Endothelial cell of hepatic sinusoid (primary cell): ENCODE results near the gene RANBP1.
"Not testable (repeated sequence)": the region's sequence is repeated elsewhere in the genome, so short reads cannot be mapped to it uniquely, and the experiment has no call there.

Experiments
- in situ Hi-C: cut with HindIII; loops from 2 replicates; pipeline ENCODE4 v1.10.0; 2017; ENCODE audit warnings: low sequenced_read_pairs

The RANBP1 gene

DNA sequence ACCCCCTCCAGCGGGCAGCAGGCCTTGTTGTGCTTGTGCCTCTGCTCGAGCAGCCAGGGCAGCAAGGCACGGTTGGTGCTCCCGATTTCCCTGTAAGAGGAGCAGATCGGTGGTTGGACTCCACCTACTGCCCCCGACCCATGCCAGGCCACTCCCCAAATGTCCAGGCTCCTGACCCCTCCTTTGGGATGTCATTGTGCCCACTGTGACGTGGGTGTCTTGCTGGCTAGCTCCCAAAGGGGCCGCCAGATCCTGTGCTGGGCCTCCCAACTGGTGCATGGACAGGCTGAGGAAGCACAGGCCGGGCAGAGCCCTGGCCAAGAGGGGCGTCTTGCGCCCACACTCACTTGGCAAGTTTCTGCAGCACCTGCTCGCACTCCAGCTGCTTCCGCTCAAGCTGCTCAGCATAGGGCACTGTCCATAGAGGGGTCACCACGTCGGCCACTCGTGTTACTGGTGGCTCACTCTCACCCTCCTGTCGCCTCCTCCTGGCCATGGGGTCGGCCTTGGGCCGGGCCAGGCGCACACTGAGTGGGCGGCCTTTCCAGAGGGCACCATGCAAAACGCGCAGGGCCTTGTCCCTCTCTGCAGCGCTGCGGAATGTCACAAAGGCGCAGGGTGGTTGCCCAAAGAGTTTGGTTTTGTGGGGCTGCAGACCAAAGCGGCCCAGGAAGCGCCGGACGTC, at the start of gene RANBP1:
RANBP1 (plus strand) TSS at position 414 of the 685 bp plus-strand sequence; CDS start at position 495, 81 bp downstream.
- in situ Hi-C loops: loop anchor here (5.0 kb wide), 1 partner anchor 164 kb away; no protein-coding TSS in a partner anchor

DNA sequence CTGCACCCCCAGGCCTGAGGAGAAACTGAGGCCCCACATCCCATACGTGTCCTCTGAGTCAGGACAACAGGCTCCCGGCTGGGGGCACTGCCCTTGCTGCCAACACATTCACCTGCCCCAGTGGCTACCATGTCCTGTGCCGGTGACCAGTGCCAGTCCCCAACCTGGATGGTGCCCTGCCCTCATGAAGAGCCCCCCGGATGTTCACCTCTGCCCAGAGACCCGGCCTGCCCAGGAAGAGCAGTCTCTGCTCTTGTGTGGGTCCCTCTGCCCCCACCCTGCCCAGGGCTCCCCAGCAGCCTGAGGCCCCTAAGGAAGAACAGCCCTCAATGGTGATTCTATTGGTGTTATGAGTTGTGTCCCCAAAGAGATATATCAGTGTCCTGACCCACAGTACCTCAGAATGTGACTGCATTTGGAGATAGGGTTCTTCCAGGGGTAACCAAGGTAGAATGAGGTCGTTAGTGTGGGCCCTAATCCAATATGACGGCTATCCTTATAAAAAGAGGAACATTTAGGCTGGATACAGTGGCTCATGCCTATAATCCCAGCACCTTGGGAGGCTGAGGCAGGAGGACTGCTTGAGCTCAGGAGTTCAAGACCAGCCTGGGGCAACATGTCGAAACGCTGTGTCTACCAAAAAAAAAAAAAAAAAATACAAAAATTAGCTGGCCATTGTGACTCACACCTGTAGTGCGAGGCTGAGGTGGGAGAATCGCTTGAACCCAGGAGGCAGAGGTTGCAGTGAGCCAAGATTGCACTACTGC, 49.1 kb upstream of the RANBP1 start:
- in situ Hi-C loops: no loop called here

DNA sequence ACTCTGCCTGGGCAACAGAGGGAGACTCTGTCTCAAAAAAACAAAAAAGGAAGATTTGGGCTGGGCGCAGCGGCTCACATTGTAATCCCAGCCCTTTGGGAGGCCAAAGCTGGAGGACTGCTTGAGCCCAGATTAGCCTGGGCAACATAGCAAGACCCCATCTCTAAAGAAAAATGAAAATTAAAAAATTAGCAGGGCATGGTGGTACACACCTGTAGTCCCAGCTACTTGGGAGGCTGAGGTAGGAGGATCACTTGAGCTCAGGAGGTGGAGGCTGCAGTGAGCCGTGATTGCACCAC, 48.6 kb upstream of the RANBP1 start:
- in situ Hi-C loops: not testable (repeated sequence)

DNA sequence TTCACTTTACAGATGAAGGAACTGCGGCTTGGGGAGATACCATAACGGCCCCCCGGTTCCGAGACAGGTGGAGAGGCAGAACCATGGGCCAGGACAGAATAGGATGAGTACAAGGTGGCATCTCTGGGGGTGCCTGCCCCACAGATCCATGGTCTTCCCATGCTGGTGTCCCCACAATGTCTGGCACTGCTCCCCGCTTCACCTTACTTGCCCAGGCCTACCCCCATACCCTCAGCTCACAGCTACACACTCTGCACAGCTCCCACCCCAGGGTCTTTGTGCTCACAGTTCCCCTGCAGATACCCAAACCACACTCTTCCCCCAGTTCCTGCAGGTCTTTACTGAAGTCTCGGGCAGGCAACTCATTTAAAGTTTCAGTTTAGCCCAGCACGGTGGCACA, 47.3 kb upstream of the RANBP1 start:
- in situ Hi-C loops: no loop called here

DNA sequence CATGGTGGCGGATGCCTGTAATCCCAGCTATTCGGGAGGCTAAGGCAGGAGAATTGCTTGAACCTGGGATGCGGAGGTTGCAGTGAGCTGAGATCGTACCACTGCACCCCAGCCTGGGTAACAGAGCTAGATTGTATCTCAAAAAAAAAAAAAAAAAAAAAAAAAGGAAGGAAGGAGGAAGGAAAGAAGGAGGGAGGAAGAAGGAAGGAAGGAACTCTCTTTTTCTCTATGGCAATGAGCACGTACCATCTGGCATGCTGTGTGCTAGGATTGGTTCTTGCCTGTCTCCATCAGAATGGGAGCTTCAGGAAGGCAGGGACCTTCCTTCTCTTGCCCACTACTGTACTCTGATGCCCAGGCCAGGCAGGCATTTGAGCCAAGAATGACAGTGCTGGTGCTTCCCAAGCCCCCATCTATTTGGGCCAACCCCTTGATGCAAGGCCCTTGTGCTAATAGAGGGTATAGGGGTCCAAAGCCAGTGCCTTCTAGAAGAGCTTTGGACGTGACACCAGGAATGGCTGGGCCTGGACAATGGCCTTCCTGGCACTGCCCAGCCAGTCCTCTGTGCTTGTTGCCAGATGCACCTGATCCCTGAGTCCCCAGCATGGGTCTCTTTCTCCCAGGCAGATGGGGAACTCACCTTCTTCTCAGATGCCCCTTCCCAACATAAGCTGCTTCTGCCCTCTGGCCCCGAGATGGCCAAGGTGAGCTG, 46.4 kb upstream of the RANBP1 start:
- in situ Hi-C loops: no loop called here

DNA sequence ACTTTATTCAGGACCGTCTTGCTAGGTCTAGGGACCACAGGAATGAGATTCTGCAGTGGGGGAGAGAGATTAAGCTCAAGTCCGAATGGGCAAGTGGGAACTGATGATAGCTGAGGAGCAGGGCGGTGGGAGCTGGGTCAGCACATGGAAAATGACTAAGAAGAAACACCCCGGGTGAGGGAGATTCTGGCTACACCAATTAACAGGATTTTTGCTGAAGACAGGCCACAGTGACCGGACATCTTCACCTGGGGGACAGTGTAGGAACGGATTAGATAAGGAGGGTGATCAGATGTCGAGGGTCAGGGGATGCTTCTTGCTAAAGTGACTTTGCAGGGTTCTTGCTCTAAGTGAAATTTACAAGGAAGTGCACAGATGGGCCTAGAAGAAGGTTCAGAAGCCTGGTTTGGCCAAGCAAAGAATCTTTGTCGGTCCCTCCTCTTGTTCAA, 44.4 kb upstream of the RANBP1 start:
- in situ Hi-C loops: no loop called here

DNA sequence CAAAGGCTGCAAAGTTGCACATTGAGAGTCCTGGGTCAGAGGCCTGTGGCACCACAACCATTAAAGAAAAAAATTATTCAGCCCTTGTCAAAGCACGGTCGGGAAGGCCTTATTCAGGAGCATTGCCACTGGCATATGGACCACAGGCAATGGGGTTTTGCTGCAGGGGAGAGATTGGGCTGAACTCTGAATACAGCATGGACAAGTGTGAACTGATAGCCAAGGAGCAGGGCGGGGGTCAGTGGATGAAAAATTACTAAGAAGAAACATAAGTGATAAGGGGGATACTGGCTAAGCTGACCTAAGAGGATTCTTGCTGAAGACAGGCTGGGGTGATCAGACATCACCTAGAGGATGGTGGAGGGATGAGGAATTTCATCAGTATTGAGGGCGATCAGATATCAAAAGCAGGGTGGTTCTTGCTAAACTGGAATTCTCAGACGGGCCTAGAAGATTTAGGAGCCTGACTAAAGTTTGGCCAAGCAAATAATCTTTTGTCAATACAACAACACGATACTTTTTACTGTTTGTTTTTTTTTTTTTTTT, 39.2 kb upstream of the RANBP1 start:
- in situ Hi-C loops: no loop called here

DNA sequence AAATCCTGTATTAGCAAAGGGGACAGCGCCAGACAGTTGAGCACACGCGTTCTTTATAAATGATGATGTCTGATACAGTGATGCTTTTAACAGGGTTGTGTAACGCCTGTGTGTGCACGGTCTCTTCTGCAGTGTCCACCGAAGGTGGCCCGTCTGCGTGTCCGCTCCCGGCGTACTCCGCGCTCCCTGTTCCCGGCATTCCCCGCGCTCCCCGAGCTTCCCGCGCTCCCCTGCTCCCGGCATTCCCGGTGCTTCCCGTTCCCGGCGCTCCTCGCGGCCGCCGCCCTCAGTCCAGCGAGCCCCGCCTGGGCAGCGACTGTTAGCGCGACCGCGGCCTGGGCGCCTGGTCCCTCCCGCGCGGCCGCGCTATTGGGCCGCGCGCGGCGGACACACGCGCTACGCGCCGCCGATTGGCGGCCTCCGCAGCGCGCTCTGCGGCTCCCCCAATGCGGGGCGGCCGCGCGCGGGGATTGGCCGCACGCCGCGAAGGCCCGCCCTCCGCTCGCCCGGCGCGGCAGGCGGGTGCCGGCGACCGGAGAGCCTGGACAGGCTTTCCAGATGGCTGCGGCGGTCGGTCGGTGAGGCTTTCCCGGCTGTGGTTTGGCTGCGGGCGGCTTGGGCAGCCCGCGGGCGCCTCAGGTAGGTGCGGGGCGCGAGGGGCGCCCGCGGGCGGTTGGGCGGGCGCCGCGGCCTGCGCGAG, 36.0 kb upstream of the RANBP1 start, which contains the start of gene DGCR8:
DGCR8 (plus strand) TSS at position 497 of the 700 bp plus-strand sequence. CDS start 5,723 bp downstream, outside the sequence.
- in situ Hi-C loops: no loop called here

DNA sequence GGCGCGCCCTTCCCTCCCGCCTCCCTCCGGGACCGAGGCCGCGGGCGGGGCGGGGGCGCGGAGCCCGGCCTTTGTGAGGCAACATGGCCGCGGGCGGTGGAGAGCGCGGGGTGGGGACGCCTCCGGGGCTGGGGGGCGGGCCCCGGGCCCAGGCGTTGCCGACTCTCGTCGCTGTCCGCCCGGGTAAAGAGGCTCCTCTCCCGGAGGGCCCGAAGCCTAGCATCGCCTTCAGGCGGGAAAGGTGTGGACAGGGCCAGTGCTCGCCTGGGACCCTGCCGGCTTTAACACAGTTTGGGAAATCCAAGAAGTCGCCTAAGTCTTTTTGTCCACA, 35.5 kb upstream of the RANBP1 start:
- in situ Hi-C loops: no loop called here

DNA sequence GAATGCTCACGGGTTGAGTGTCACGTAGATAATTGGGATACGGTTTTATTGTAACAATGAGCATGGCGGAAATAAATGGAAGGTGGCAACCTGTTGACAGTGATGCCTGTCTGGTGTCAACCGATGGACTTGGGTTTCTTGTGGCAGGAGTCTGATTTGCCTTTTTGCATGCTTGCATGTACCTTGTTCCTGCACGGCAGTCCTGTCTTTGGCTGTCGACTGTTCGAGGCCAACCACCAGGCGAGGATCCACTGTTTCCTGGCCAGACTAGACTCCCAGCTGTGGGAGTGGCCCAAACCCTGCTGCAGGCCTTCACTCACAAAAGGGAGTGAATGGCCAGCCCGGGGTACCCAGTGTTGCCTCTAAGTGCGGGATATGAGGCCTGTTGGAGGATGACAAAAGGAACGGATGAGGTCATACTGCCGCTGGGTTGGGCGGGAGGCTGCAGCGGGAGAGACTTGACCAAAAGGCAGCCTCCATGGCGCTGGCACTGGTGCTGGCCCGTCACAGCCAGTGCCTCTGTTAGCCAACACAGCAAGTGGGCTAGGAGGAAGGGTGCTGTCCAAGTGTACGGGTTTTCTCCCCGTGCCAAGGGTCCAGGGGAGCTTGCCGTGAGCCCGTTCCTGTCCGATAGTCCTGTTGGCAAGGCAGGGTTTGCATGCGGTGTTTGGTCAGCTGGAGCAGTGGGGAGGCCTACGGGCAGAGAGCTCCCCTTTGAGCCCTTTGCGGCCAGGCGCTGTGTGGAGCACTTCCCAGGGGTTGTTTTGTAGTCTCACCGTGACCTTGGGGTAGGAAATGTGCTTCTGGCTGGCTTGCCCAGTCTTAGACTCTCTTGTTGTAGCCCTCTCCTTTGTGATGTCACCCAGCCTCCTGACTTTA, 34.9 kb upstream of the RANBP1 start:
- in situ Hi-C loops: no loop called here

DNA sequence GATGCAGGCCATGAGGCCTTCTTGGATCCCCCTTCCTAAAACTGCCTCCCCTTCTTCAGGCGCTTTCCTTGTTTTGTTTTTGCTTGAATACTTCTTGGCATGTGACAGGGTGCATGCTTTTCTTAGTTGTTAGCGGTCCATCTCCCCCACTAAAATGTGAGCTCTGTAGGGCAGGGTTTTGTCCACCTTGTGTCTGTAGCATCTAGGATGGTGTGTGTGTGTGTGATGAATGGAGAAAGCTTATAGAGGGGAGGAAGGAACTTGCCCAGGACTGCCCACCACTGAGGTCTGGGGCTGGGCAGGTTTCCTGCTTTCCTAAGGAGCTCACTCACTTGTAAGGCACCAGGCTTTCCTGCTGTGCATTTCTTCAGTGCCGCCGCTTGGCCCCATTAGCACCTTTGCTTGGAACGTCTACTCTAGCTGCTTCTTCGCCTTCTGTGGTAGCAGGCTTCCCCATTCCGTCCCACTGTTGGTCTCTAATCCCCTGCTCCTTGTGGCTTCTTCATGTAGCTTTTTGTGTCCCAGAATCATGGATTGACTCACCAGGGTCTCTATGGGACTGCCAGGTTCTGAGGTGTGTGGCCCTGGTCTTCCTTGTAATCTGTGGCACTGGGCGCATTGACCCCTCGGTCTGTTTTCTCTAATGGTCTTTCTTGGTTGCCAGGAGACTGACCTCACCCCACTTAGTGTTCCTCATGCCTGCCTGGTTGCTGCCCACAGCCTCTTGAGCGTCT, 32.6 kb upstream of the RANBP1 start:
- in situ Hi-C loops: no loop called here

DNA sequence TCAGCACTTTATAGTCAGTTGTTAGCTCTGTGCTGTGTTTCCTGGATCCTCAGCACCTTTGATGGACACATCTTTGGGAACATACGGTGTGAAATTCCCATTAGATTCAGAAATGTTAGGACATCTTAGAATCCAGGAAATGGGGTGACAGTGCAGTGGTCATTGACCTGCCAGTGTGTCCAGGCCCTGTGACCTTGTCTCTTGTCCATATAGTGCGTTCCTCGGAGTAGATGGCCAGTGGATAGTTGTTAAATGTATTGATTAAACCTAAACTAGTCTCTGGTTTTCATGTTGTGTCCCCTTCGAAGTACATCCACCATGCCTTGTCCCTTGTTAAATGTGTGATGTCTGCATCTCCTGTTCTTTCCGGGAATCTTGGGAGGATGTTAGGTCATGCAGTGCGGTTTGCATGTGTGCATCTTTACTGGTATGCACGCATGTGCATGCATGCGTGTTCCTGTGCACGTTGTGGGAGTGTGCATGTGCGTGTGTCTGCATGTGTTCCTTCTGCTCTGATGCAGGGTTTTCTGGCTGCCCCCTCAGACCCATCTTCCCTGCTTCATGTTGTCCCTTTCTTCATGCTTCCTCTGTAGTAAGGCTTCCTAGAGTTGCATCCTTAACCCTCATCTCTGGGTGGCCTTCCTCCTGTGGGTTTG, 31.9 kb upstream of the RANBP1 start:
- in situ Hi-C loops: no loop called here

DNA sequence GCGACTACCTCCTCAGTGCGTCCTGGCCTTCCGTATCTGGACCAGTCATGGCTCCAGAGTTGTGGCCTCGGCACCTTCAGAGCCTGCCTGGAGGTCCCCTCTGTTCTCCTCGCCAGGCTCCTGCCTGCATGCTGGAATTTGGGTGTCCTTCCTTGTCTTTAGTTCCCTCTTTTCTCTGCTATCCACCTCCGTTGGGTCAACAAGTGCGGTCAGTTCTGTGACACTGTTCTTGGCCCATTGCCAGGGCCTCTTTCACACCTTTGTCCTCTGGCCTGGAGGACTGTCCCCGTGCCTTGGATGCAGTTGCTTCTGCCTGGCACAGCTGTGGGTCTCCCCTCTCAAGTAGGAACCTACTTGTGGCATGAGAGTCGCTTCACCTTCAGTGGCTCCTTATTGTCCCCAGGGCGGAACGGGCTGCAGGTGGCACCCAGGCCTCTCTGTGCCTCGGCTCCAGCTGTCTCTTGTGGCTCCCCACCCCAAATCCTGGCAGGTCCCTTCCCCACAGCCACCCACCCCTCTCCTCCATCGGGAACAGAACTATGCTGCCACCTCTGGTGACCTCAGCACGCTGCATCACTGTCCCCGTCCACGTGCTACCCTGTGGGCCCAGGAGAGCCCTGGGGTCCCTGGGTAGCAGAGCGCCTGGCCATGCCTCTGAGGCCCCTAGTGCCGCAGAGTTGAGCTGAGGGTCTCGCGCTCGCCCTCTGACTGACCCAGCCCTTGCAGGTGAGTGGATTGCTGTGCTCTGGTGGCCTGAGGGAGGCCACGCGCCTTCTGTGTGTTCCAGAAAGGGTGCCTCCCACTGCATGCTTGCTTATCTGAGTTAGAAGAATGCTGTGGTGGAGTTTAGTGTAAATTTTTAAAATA, 31.1 kb upstream of the RANBP1 start:
- in situ Hi-C loops: no loop called here

DNA sequence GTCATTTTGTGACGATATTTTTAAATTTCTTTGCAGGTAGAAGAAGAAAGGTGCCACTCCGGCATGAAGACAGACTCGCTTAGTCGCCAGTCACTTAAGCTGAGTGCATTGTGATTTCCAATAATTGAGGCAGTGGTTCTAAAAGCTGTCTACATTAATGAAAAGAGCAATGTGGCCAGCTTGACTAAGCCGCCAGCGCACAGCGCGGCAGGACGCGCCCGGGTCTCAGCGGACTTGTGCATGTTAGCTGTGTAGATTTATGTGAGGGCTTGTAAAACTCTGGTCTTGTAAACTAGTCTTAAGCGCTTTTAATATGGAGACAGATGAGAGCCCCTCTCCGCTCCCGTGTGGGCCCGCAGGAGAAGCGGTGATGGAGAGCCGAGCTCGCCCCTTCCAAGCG, 30.3 kb upstream of the RANBP1 start:
- in situ Hi-C loops: no loop called here

DNA sequence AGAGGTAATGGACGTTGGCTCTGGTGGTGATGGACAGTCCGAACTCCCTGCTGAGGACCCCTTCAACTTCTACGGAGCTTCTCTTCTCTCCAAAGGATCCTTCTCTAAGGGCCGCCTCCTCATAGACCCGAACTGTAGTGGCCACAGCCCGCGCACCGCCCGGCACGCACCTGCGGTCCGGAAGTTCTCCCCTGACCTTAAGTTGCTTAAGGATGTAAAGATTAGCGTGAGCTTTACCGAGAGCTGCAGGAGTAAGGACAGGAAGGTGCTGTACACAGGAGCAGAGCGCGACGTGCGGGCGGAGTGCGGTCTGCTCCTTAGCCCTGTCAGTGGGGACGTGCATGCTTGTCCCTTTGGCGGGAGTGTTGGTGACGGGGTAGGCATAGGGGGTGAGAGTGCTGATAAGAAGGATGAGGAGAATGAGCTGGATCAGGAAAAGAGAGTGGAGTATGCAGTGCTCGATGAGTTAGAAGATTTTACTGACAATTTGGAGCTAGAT, 29.8 kb upstream of the RANBP1 start:
- in situ Hi-C loops: no loop called here

DNA sequence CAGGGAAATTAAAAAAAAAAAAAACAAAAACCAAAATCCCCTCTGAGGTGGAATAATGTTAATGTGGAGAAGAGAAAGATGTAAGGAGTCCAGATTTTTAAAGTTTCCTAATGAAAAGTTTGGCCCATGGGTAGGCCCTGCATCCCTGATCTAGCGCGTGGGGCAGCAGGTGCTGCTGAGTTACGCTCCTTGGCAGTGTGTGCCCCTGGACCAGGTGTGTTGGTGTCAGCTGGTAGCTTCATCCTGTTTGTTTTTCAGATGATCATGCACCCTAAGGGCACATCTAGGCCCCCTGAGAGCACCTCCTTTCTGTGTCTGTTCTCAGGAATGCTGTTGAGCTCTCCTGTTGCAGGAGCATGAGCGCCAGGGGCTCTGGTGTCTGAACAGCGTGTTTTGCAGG, 29.1 kb upstream of the RANBP1 start:
- in situ Hi-C loops: no loop called here

DNA sequence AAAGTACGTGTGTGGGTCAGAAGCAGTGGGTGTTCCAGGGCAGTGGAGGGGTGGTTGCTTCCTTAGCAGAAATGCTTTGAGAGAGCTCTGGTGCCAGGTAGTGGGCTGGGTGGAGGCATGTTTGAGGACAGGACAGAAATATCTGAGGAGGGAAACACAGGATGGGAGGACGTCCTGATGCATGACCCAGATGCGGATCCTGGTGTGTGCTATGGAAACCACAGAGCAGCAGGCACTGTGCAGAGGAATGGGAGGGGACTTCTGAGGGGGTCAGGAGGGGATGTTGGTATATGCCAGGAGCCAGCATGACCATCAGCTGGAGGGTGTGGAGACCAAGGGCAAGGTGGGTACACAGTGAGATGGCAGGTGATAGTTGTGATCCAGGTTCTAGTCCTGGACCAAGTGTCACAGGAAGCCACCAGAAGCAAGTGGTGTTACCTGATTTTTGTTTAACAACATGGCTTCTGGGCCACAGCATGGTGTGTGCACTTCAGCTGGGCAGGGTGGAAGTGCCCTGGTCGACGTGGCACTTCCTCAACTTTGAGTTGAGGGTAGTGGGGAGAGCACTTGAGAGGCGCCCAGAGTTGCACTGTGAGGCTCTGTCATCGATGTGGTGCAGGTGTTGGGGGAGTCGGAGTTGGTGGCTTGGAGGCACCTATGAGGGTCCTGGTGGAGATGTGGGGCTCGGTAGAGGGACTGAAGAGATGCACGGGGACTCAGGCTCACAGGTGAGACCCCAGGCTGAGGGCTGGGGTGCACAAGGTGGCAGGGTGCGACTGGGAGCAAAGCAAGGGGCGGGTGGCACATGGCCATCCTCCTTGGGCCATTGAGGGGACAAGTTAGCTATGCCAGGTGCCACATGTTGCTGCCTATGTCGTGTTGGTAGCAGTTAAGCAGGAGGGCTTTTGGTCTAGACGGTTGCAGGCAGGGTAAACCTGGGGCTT, 28.3 kb upstream of the RANBP1 start:
- in situ Hi-C loops: no loop called here
